Endometrial microvascular endothelial cells (primary cell): ENCODE data around the gene PNP. TPM values are rescaled to one million over a fixed set of nuclear protein-coding genes. Genes with fewer than 3 reads are reported as not detected.

Experiments
- in situ Hi-C: cut with HindIII; loops from 2 replicates; pipeline ENCODE4 v1.10.0; 2017; ENCODE audit warnings: low sequenced_read_pairs, low pct_unique_long_range_greater_than_20kb; ENCODE audit errors: inconsistent ontology term
- total RNA-seq: library from RNA; depleted of rRNA; stranded (reverse); fragments of >200 nt; gene quantifications from one replicate; pipeline ENCODE4 v1.2.3, GENCODE V29; 2015; ENCODE audit errors: inconsistent ontology term

Gene PNP
- total RNA-seq, 1 donor from 2014 or later = 284 TPM

- in situ Hi-C loops = no loop called here
Observed at GRCh38 chr14:20522332-20522731, 53.1 kb downstream of the PNP start.

- in situ Hi-C loops = no loop called here
Observed at GRCh38 chr14:20524027-20524426, 54.8 kb downstream of the PNP start.

Other genes with a start within 250 kb of the PNP start
- not detected for gene OR11H6, start 245.7 kb upstream of the PNP start, total RNA-seq
- not detected for gene OR11H7, start 240.4 kb upstream of the PNP start, total RNA-seq
- gene OR11H4, start 230.1 kb upstream of the PNP start, total RNA-seq = not detected
- gene TTC5, start 163.5 kb upstream of the PNP start, total RNA-seq = 15.5 TPM
- 42.7 TPM for gene CCNB1IP1, start 136.1 kb upstream of the PNP start, total RNA-seq
- 9.9 TPM for gene PARP2, start 125.8 kb upstream of the PNP start, total RNA-seq
- gene TEP1, start 55.9 kb upstream of the PNP start, total RNA-seq = 15.3 TPM
- not detected for gene KLHL33, start 33.2 kb upstream of the PNP start, total RNA-seq
- gene OSGEP, start 14.6 kb upstream of the PNP start, total RNA-seq = 55.3 TPM
- gene APEX1, start 14.2 kb upstream of the PNP start, total RNA-seq = 240 TPM
- gene PIP4P1, start 8.0 kb upstream of the PNP start, total RNA-seq = 10.4 TPM
- gene RNASE10, start 36.1 kb downstream of the PNP start, total RNA-seq = not detected
- gene RNASE9, start 91.6 kb downstream of the PNP start, total RNA-seq = not detected
- not detected for gene RNASE11, start 118.6 kb downstream of the PNP start, total RNA-seq
- gene RNASE12, start 122.0 kb downstream of the PNP start, total RNA-seq = not detected
- gene OR6S1, start 172.3 kb downstream of the PNP start, total RNA-seq = not detected
- gene RNASE4, start 215.2 kb downstream of the PNP start, total RNA-seq = 15.5 TPM
- gene ANG, start 219.4 kb downstream of the PNP start, total RNA-seq = 0.84 TPM